Lower leg skin (tissue), 4 donors: Measurements from ENCODE around the gene LRIG1. TPM values are rescaled to one million over a fixed set of nuclear protein-coding genes. Genes with fewer than 3 reads are reported as not detected.

Experiments
- DNase-seq, 2 donors: peaks; one replicate each; pipeline ENCODE4 v3.0.0-alpha.2; 2019; ENCODE audit warnings: low spot score in 2 of 2
- H3K4me3 ChIP-seq: fragments of 200-600 bp; sonication (generic); 2 replicates; pipeline ENCODE4 v1.5.1; 2017; ENCODE audit warnings: mild to moderate bottlenecking, low read depth; ENCODE audit not compliant: poor library complexity, severe bottlenecking
- CTCF ChIP-seq, 3 donors: fragments of 450-650 bp; IDR thresholded peaks; one replicate each; pipeline ENCODE4 v1.5.1; 2016; ENCODE audit warnings: antibody characterized with exemption in 3 of 3, mild to moderate bottlenecking in 3 of 3, moderate library complexity in 2 of 3
- POLR2A ChIP-seq, 2 donors: fragments of 450-650 bp; IDR thresholded peaks; one replicate each; pipeline ENCODE4 v1.6.1; 2016 to 2017; ENCODE audit warnings: antibody characterized with exemption in 2 of 2, mild to moderate bottlenecking in 1 of 2, moderate library complexity in 1 of 2
- WGBS, 2 donors: methylation state at CpG; one replicate each; pipeline ENCODE4 v1.1.5; 2018; 5-methylcytosine and 5-hydroxymethylcytosine counted together
- intact Hi-C: fragments of 100-400 bp; cut with DNase I; formaldehyde crosslinking; loops from one replicate; pipeline ENCODE4 v1.15.0; 2023; ENCODE audit warnings: low total_unique reads
- total RNA-seq, 4 donors: library from RNA; depleted of rRNA; stranded (reverse); fragments of >200 nt; gene quantifications; one replicate each; pipeline ENCODE4 v1.1.0, GENCODE V29; 2016

LRIG1 gene
- total RNA-seq, 4 donors from 2014 or later, result 53.3 to 91.5 (median 69.8) TPM

DNA sequence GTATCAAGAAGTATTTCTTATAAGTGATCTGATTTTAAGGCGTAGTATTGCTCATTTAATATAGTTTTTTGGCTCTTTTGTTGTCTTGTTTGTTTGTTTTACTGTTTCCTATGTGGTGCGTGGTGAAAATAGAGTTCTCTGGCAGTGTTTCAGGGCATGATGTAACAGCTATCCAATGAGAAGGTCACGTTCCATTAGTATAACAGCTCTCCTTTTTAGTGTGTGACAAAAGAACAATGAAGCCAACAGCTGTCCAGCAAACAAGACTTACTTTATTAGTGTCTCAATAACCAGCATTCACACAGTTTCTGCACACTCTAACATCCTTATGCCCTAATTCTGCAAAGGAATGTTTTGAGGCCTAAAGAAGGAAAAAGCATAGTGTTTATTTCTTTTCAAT lies 152.1 kb downstream of the LRIG1 start:
- no peak for DNase-seq
- intact Hi-C loops, result loop anchor here (5.0 kb wide), 1 partner anchor 1704 kb away; no protein-coding TSS in a partner anchor
- no peak overlapping the region for H3K4me3 ChIP-seq
- TF ChIP-seq CTCF (IDR thresholded peaks at IDR 0.05), result no peak
- no peak for TF ChIP-seq POLR2A (IDR thresholded peaks at IDR 0.05)
- 81 to 85% methylated on average over 3 of the region's 3 CpGs for WGBS, 2 donors

GRCh38 chr3:66344848-66345578 lies 155.8 kb downstream of the LRIG1 start:
- DNase-seq, result no peak
- WGBS, 2 donors, result 76 to 80% methylated on average over 8 of the region's 8 CpGs

DNA sequence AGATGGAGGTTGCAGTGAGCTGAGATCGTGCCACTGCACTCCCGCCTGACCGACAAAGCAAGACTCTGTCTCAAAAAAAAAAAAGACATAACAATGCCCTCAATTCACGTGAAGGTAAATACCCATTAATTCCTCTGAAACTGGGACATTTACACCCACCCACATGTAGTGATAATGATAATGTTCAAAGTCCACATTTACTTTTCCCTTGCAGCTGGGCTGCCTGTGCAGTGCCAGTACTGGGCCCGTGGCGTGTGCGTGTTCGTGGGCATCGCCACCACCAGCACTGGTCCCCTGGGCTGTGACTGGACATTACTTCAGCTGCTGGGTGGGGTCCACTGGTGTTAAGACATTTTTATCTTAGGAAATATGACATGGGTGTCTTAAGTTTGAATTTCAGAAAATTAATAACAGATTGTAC lies 156.4 kb downstream of the LRIG1 start:
- peak in 1 of 2 donors; percentile 26 for DNase-seq
- intact Hi-C loops, result no loop called here
- no peak for TF ChIP-seq POLR2A (IDR thresholded peaks at IDR 0.05)
- no peak for TF ChIP-seq CTCF (IDR thresholded peaks at IDR 0.05)
- no peak overlapping the region for H3K4me3 ChIP-seq
- WGBS, 2 donors, result 81 to 85% methylated on average over 9 of the region's 9 CpGs

More at GRCh38 chr3:66344848-66345578, 155.8 kb downstream of the LRIG1 start:
- TF ChIP-seq CTCF (IDR thresholded peaks at IDR 0.05) (no peak), POLR2A (IDR thresholded peaks at IDR 0.05) (no peak)
- intact Hi-C loops, result loop anchor here (5.0 kb wide), 1 partner anchor 1707 kb away; no protein-coding TSS in a partner anchor
- H3K4me3 ChIP-seq, result no peak overlapping the region

DNA sequence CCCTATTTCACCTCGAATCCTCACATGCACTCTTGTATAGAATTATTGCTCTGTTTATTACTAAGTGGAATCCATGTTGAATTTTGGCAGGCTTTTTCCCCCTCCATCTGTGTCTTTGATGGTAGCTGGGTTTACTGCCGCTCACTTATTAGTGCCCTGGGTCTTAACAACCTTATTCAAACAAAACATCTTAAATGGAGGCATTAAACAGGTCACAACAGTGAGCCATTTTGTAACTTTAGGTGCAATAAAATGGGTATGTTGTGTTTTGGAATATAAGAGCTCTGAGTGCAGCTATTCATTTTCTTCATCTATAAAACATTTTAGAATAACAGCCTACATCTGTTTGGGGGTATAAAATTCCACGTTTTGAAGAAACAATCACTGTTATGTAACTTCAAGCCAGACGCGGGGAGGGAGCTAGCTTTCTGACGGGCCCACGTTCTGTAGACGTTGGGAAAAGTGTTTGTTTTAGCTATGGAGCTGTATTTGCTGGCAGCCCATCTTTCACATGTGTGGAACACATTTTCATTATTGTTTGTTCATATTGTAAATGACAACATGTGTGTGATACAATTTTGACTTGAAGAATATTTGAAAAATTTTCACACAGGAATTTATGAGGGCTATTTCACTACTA lies 158.0 kb downstream of the LRIG1 start:
- no peak overlapping the region for H3K4me3 ChIP-seq
- no peak for TF ChIP-seq CTCF (IDR thresholded peaks at IDR 0.05)
- TF ChIP-seq POLR2A (IDR thresholded peaks at IDR 0.05), result no peak
- intact Hi-C loops, result no loop called here
- DNase-seq, result no peak
- WGBS, 2 donors, result 60 to 65% methylated on average over 8 of the region's 8 CpGs

DNA sequence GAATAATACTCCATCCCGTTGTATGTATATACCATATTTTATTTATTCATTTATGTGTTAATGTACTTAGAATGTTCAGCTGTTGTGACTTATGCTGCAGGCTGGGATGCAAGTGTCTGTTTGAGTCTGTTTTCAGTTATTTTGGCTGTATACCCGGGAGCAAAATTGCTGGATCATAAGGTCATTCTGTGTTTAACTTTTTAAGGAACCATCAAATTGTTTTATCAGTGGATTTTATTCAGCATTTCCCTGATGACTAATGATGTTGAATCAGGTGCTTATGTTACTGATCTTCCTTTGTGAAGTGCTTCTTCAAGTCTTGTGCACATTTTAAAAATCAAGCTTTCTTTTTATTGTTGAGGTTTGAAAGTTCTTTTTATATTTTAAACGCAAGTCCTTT lies 161.9 kb downstream of the LRIG1 start:
- intact Hi-C loops, result no loop called here
- no peak overlapping the region for H3K4me3 ChIP-seq
- DNase-seq, result no peak
- no peak for TF ChIP-seq CTCF (IDR thresholded peaks at IDR 0.05)
- 60 to 61% methylated on average over 3 of the region's 3 CpGs for WGBS, 2 donors
